ENCODE data around the gene BUB3.

Gene BUB3

GRCh38 chr10:123154092-123154710, at the start of gene BUB3:
Gene BUB3, plus strand, starts transcription at chr10:123154402. Its CDS starts 516 bp downstream, at chr10:123154918.
- H3K4me1 Mint-ChIP-seq = peaks cover 57% of the 10 kb centered on the region
- DNase-seq (ENCODE audit: low spot score in 2 of 2) (peak; percentile 83 to 96), ATAC-seq (peak; percentile 95)
- H3K36me3 Mint-ChIP-seq = peaks cover 63% of the 10 kb centered on the region
- peak within 1 kb of the TSS; percentile 99 for H3K4me3 Mint-ChIP-seq
- peak within 1 kb of the TSS; percentile 100 for H3K27ac Mint-ChIP-seq
- no peaks in the 10 kb centered on the region for H3K9me3 Mint-ChIP-seq

- Mint-ChIP-seq H3K4me3 (no peak overlapping the region), H3K36me3 (no peaks in the 10 kb centered on the region), H3K4me1 (no peaks in the 10 kb centered on the region), H3K9me3 (no peaks in the 10 kb centered on the region), H3K27ac (no peak overlapping the region)
- ATAC-seq (no peak), DNase-seq (ENCODE audit: low spot score in 2 of 2) (no peak)
Measured at GRCh38 chr10:123109466-123109865, 44.7 kb upstream of the BUB3 start.

GRCh38 chr10:123117644-123118417, 36.4 kb upstream of the BUB3 start:
- Mint-ChIP-seq H3K9me3 (no peaks in the 10 kb centered on the region), H3K4me1 (no peaks in the 10 kb centered on the region), H3K4me3 (no peak overlapping the region), H3K36me3 (no peaks in the 10 kb centered on the region), H3K27ac (no peak overlapping the region)
- ATAC-seq (no peak), DNase-seq (ENCODE audit: low spot score in 2 of 2) (no peak)

- H3K27ac Mint-ChIP-seq = no peak overlapping the region
- H3K36me3 Mint-ChIP-seq = no peaks in the 10 kb centered on the region
- no peak overlapping the region for H3K4me3 Mint-ChIP-seq
- H3K4me1 Mint-ChIP-seq = no peaks in the 10 kb centered on the region
- no peaks in the 10 kb centered on the region for H3K9me3 Mint-ChIP-seq
- no peak for DNase-seq (ENCODE audit: low spot score in 2 of 2)
- ATAC-seq = no peak
Measured at GRCh38 chr10:123119081-123119480, 35.1 kb upstream of the BUB3 start.

- Mint-ChIP-seq H3K4me1 (no peaks in the 10 kb centered on the region), H3K9me3 (no peaks in the 10 kb centered on the region), H3K4me3 (no peak overlapping the region), H3K27ac (no peak overlapping the region), H3K36me3 (no peaks in the 10 kb centered on the region)
- DNase-seq (ENCODE audit: low spot score in 2 of 2) (no peak), ATAC-seq (no peak)
Measured at GRCh38 chr10:123126246-123126645, 28.0 kb upstream of the BUB3 start.

- peaks cover 10% of the 10 kb centered on the region for H3K36me3 Mint-ChIP-seq
- H3K4me3 Mint-ChIP-seq = no peak overlapping the region
- H3K4me1 Mint-ChIP-seq = peaks cover 20% of the 10 kb centered on the region
- ATAC-seq (peak; percentile 23), DNase-seq (ENCODE audit: low spot score in 2 of 2) (no peak)
- no peaks in the 10 kb centered on the region for H3K9me3 Mint-ChIP-seq
- H3K27ac Mint-ChIP-seq = no peak overlapping the region
Measured at GRCh38 chr10:123129618-123130271, 24.5 kb upstream of the BUB3 start.

- H3K4me3 Mint-ChIP-seq = peak overlapping the region; percentile 79
- H3K4me1 Mint-ChIP-seq = peaks cover 28% of the 10 kb centered on the region
- DNase-seq (ENCODE audit: low spot score in 2 of 2) (peak; percentile 83 to 93), ATAC-seq (peak; percentile 74)
- peaks cover 20% of the 10 kb centered on the region for H3K36me3 Mint-ChIP-seq
- no peak overlapping the region for H3K27ac Mint-ChIP-seq
- no peaks in the 10 kb centered on the region for H3K9me3 Mint-ChIP-seq
Measured at GRCh38 chr10:123132576-123133477, 21.4 kb upstream of the BUB3 start.

- H3K4me1 Mint-ChIP-seq = peaks cover 28% of the 10 kb centered on the region
- ATAC-seq = no peak
- no peak for DNase-seq (ENCODE audit: low spot score in 2 of 2)
- H3K4me3 Mint-ChIP-seq = peak overlapping the region; percentile 79
- H3K27ac Mint-ChIP-seq = no peak overlapping the region
- no peaks in the 10 kb centered on the region for H3K9me3 Mint-ChIP-seq
- H3K36me3 Mint-ChIP-seq = peaks cover 20% of the 10 kb centered on the region
Measured at GRCh38 chr10:123133541-123134342, 20.5 kb upstream of the BUB3 start.

GRCh38 chr10:123134343-123134914, 19.8 kb upstream of the BUB3 start:
- no peak for ATAC-seq
- peak overlapping the region; percentile 79 for H3K4me3 Mint-ChIP-seq

GRCh38 chr10:123134915-123135414, 19.2 kb upstream of the BUB3 start:
- Mint-ChIP-seq H3K9me3 (no peaks in the 10 kb centered on the region), H3K4me3 (peak overlapping the region; percentile 79), H3K36me3 (peaks cover 20% of the 10 kb centered on the region), H3K27ac (no peak overlapping the region), H3K4me1 (peaks cover 39% of the 10 kb centered on the region)
- no peak for ATAC-seq
- DNase-seq (ENCODE audit: low spot score in 2 of 2) = no peak

More at GRCh38 chr10:123134343-123134914, 19.8 kb upstream of the BUB3 start:
- no peak for DNase-seq (ENCODE audit: low spot score in 2 of 2)
- Mint-ChIP-seq H3K36me3 (peaks cover 20% of the 10 kb centered on the region), H3K27ac (no peak overlapping the region), H3K9me3 (no peaks in the 10 kb centered on the region), H3K4me1 (peaks cover 34% of the 10 kb centered on the region)

GRCh38 chr10:123135415-123136141, 18.6 kb upstream of the BUB3 start, which contains the start of gene HMX3:
Gene HMX3, plus strand, starts transcription at chr10:123135970. Its CDS starts 81 bp downstream, at chr10:123136051.
- H3K27ac Mint-ChIP-seq = peak within 1 kb of the TSS; percentile 37
- DNase-seq (ENCODE audit: low spot score in 2 of 2) (peak in 1 of 2 donors; percentile 76), ATAC-seq (peak; percentile 49)
- H3K9me3 Mint-ChIP-seq = no peaks in the 10 kb centered on the region
- peak within 1 kb of the TSS; percentile 79 for H3K4me3 Mint-ChIP-seq
- H3K36me3 Mint-ChIP-seq = peaks cover 20% of the 10 kb centered on the region
- peaks cover 45% of the 10 kb centered on the region for H3K4me1 Mint-ChIP-seq

GRCh38 chr10:123136221-123136805, 17.9 kb upstream of the BUB3 start:
- H3K36me3 Mint-ChIP-seq = peaks cover 20% of the 10 kb centered on the region
- peaks cover 46% of the 10 kb centered on the region for H3K4me1 Mint-ChIP-seq
- peak overlapping the region; percentile 79 for H3K4me3 Mint-ChIP-seq
- no peak overlapping the region for H3K27ac Mint-ChIP-seq
- no peak for ATAC-seq
- DNase-seq (ENCODE audit: low spot score in 2 of 2) = no peak
- H3K9me3 Mint-ChIP-seq = no peaks in the 10 kb centered on the region
